GM10847 (cell line): ENCODE measurements around the gene GNPTG.

ENCODE experiments used
- POLR2A ChIP-seq: IDR thresholded peaks from 2 replicates; pipeline ENCODE4 v1.6.1; 2011; ENCODE audit not compliant: insufficient read length; ENCODE audit errors: extremely low read depth

The GNPTG gene

DNA sequence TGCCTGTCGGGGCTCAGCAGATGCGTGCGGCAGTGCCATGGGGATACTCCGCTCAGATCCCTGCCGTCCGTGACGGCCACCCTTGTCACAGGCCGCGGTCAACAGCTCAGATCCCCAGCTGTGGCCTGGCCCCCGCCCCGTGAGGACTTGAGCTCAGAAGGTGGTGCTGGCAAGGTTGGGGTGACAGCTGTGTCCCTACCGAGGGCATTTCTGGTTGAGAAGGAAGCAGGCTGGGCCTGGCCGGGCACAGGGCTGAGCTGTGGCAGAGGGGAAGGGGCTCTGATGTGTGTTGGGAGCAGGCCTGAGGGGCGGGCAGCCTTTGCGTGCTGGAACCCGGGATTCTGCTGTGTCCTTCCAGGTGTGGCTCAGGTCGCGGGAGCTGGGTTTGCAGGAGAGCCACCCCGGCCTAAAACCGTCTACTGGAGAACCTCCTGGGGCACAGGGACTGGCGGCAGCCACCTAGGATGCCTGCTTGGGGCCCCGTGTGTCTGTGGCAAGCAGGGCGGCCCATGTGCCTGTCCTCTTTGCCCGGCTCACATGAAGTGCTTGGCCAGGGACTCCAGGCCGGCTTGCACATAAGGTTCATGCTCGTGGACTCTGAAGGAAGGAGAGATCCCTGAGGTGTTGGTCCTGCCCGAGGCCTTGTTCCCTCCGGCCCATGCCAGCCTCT lies 37.2 kb upstream of the GNPTG start:
- TF ChIP-seq POLR2A, result no peak

DNA sequence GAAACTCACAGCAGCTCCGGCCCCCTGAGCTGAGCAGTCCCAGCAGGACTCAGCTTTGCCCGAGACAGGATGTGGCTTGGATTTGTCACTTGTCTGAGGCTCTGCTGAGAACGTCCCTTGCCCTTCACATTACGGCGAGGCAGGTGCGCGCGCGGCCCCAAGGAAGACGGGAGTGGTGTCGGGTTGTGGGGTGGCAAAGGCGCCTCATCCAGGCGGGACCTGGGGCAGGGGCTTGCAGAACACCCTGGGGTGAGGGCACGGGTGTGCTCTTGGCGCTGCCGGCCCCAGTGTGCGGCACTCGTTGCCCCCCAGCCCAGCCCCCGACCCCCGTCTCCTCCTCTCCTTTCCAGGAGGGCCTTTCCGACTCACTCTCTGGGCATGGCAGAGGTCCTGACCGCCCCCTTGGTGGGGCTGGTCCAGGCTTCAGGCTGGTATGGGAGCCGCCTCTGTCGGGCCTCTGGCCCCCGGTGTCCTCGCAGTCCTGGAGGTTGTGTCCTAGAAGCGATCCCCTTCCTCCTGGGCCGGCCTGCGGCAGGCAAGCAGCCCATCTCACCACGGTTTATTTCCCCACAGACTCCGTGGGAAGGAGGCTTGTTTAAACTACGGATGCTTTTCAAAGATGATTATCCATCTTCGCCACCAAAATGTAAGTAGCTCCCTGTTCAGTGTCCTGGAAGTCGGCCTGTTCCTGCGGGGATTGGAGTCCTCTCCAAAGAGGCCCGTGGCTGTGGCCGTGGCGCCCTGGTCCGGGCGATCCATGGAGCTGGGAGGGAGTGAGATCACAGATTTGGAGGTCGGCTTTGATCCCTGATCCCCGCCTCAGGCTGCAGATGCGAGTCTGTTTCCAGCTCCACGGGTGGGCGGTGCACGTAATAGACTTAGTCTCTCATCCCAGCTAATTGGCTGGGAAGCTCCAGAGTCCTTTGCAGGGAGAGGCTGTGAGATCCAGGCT lies 36.4 kb upstream of the GNPTG start:
- TF ChIP-seq POLR2A, result no peak

DNA sequence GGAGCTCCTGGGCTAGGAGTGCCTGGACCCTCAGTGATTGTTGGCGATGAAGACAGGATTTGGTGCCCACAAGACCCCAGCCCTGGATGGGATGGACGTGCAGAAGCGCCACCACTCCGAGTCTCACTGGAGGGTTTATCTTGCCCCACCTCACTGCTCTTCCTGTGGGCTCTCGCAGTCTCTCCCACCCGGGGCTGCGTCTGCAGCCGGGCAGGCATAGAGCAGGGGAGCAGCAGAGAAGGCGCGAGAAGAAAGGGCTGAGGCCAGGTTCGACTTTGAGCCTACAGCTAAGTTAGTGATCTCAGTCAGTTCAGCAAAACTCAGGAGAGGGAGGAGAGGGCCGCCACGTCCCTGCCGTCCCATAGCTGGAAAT lies 35.7 kb upstream of the GNPTG start:
- no peak for TF ChIP-seq POLR2A

DNA sequence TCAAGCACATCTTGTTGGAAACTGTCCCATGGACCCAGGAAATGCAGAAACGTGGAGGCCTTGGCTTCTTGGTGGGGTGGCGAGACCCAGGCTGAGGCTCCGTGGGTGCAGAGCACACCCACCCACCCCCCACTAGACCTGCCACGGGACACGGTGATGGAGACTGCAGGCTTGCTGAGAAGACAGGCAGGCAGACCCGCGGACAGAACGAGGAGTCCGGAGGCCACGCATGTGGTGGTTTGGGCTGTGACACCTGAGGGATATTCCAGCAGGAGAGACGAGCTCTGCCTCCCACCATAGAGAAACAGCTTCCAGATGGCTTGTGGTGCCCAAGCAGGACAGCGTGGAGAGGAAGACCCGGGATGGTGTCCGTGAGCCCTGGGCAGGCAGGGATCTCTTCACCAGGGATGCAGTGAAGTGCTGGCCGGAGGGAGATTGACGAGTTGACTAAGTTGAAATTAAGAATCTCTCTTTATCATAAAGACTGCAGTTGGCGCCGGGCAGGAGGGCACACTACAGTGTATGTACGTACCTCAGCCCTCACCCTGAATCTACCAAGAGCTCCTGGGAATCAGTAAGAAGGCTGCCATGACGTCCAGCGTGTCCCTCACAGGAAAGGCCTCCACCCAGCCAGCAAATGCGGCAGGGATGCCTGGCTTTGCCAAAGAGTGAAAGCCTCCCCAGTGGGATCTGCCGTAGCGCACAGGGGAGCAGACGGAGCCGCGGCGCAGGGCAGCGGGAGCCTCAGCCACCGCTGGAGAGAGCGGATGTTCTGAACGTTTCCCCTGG lies 34.1 kb upstream of the GNPTG start:
- TF ChIP-seq POLR2A, result no peak

DNA sequence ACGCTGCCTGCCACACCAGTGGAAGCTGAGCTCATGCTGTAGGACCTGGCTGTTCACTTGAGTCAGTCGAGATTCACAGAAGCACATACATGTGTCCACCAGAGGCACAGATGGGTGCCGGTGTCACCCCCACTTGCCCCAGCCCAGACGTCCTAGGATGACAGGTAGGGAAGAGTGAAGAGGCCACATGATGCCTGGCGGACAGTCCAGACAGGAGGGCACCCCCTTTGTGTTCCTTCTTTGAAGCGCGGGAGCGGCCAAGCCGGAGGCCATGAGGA lies 33.5 kb upstream of the GNPTG start:
- TF ChIP-seq POLR2A, result no peak

DNA sequence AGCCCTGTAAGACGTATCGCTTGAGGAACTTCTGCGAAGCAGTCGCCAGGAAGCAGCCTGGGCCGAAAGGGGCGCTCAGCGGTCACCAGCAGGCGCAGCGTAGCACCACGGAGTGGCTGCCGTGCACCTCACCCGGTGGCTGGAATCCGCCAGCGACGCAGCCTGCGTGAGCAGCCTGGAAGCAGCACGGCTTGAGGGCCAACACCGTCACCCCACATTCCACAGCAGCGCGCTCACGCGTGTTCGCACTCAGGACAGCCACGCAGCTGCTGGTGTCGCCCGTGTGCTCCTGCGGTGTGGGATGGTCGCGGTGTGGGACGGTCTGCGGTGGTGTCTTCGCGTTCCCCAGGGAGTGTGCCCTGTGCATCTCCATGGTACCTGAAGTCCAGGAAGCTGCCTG lies 32.7 kb upstream of the GNPTG start:
- no peak for TF ChIP-seq POLR2A

DNA sequence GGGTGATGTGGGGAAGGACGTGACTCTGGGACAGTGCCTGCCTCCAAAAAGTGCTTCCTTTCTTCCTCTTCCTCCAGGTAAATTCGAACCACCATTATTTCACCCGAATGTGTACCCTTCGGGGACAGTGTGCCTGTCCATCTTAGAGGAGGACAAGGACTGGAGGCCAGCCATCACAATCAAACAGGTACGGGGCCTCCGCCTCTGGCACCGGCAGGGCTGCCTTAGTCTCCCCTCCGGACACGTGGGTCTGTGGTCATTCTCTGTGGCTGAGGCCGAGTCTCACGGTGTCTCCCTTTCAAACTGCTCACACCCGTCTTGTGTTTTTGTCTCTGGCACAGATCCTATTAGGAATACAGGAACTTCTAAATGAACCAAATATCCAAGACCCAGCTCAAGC lies 31.6 kb upstream of the GNPTG start:
- no peak for TF ChIP-seq POLR2A

DNA sequence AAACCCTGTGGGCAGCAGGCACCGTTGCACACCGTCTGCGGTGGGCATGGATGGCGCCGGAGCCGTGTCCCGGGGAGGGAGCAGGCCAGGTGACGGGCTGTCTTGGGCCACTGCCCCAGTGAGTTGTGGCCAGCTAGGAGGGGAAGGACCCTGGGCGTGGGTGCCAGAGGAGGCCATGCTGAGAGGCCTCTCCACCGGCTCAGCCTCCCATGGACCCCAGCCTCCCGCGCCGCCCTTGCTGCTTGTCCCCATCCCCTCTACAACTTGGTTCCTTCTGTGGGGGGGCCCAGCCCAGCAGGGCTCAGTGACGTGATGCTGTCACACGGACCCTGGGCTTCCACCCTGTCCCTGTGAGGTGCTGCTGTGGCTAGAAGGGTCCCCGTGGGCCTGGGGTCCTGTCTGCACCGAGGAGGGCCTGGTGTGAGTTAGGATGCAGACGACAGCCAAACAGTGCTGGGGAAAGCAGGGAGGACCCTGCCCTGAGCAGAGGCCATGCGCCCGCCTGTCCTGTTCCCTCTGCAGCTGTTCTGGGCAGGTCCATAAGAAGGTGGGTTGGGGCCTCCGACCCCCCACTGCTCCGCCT lies 31.0 kb upstream of the GNPTG start:
- TF ChIP-seq POLR2A, result no peak

DNA sequence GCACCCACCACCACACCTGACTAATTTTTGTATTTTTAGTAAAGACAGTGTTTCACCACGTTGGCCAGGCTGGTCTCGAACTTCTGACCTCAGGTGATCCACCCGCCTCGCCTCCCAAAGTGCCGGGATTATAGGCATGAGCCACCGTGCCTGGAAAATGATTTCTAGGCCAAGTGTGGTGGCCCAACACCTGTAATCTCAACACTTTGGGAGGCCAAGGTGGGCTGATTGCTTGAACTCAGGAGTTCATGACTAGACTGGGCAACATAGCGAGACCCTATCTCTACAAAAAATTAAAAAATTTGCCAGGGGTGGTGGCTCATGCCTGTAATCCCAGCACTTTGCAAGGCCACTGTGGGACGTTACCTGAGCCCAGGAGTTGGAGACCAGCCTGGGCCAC lies 29.3 kb upstream of the GNPTG start:
- TF ChIP-seq POLR2A, result no peak

DNA sequence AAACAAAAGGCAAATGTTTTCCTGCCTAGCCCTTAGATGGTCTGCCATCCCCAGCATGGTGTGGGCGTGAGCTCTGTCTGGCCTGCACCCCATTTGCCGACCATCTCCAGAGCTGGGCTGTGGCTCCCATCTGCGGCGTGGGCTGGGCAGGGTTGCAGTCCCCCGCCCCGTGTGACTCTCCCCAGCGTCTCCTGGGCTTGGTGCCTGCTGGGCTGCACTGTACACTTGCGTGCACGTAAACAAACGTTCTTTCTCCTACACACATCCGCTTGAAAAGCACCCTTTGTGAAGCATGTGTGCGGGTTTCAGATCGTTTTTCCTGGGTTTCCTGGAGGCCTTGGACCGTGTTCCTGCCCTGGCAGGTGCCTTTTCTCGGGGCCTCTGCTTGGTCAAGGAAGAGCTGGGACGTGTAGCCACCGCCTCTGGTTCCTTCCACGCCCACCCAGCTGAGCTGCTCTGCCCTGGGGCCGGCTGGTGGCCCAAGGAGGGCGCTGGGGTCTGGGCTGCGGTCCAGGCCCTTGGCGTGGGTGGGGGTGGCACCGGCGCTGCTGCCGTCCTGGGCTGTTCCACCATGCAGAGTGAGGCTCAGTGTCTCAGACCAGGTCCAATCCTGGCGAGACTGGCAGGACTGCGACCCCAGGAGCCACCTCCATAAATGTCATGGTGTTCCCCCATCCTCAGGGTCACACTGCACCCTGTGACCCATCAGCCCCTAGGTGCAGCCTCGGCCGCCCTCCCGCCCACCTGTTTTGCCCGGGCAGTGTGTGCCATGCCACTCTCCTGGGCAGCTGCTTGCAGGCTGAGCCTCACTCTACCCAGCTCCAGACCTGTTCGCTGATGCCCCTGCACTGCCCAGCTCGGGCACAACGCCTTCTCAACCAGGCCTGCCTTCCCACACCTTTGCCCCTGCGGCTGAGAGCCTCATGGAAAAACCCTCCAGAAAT lies 28.2 kb upstream of the GNPTG start:
- TF ChIP-seq POLR2A, result no peak

DNA sequence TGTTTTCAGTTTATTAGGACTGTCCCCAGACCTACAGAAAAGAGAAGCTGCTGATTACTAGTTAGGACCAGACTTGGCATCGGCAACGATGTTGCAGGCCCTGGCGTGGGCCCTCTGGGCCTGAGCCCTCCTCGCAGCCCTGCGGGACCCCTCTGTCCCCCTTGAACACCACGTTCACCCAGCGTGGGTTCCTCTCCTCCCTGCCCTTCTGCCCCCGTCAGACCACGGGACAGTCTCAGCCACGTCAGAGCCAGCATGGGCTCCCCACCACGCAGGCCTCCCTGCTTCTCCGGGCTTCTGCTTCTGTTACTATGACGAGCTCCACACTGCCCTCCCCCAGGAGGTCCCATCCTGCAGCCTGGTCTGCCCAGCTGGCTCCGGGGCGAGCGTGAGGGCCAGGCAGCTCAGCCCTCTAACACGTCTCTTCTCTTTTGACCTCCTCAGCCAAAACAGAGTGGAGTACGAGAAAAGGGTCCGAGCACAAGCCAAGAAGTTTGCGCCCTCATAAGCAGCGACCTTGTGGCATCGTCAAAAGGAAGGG lies 27.4 kb upstream of the GNPTG start:
- no peak for TF ChIP-seq POLR2A

DNA sequence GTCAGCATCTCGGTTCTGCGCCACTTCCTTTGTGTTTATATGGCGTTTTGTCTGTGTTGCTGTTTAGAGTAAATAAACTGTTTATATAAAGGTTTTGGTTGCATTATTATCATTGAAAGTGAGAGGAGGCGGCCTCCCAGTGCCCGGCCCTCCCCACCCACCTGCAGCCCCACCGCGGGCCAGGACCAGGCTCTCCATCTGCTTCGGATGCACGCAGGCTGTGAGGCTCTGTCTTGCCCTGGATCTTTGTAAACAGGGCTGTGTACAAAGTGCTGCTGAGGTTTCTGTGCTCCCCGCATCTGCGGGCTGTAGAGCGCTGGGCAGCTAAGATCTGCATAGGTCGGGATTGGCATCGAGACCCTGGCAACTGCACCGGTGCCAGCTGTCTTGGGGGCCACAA lies 26.5 kb upstream of the GNPTG start:
- TF ChIP-seq POLR2A, result no peak

DNA sequence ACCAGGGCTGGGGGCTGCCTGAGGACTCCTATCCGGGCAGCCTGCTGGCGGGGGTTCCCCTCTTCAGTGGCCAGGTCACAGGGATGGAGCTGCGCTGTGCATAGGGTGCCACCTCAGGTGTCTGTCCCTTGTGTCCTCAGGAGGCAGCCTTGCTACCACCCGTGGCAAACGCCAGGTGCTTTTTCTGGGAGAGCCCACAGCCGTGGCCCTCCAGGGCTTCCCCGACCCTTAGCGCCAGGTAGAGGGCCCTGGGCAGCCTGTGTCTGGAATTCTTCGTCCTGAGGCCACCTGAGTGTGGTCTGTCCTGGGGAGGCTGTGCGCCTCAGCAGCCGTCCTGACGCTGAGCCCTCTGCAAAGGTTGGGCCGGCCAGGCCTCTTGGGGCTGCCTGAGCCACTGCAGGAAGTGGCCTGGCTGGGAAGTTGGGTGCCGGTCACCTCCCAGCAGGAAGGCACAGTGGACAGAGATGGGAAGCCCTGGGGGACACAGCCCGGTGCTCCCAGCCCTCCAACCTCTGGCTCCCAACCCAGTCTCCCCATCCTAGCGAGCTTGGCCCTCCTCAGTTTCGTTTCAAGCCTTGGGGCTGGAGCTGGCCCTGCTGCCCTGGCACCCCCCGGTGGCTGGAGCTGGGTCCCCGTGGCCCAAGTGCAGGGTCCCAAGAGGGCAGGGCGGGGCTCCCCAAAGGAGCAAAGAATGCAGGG lies 25.9 kb upstream of the GNPTG start:
- TF ChIP-seq POLR2A, result no peak

DNA sequence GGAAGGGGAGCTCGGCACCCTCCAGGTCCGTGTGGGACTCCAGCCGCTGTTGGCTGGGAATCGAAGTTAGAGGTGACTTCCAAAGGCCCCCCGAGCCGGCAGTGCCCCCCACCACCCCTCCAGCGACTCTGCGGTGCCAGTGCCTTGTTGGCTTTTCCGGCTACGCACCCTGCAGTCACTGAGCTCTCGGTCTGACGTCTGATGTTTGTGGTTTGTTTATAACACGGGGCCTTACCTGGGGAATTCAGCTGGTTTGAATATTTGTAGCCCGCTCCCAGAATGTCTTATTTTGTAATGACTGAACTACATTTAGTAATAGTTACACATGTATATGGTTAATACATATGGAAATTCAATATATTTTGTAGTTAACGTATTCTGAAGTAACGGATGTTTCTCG lies 25.3 kb upstream of the GNPTG start:
- no peak for TF ChIP-seq POLR2A

DNA sequence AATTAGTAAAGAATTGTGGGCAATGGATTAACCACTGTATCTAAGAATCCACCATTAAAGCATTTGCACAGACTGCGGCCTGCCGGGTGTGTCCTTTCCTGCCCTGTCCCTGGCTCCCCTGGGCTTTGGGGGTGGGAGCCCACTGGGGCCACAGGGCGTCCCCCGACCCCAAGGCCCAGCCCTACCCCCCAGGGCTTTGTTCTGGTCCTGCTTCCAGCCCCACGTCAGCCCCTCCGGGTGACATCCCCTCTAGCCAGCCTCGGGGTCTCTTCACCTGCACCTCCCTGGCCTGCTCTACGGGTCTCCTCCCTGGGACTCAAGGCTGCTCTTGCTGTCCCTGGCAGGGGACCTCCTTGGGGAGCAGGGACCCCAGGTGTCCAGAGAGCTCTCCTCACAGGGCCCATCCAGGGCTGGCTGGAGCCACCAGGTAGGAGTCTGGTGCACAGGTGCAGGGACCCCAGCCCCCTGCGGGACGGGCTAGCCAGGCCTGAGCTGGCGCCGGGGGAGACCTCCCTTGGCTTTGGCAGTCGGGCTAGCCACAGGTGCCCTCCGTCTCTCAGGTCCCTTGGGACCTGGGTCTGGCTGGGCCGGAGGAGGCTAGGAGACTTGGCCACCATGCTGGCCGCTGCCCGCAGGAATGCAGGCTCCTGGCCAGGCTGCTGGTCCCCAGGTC lies 24.6 kb upstream of the GNPTG start:
- TF ChIP-seq POLR2A, result no peak
